B cell (primary cell): ENCODE data around the gene PARD3B. TPM values are rescaled to one million over a fixed set of nuclear protein-coding genes. Genes with fewer than 3 reads are reported as not detected.

Experiments
- ATAC-seq: fragments of 200-7000 bp; cut with Tn5 transposase; one replicate; pipeline ENCODE4 v1.10.0; 2021; ENCODE audit warnings: low read depth, mild to moderate bottlenecking, moderate number of reproducible peaks, moderate library complexity
- CTCF ChIA-PET: fragments of 350-600 bp; sonication (Branson Sonifier 250); formaldehyde crosslinking; loops from one replicate; lab custom pipeline; 2021; ENCODE audit warnings: antibody characterized with exemption, inconsistent platforms; lab: Charles Lee
- POLR2A ChIA-PET: fragments of 350-600 bp; sonication (Branson Sonifier 250); formaldehyde crosslinking; loops from one replicate; lab custom pipeline; 2021; ENCODE audit warnings: antibody characterized with exemption; lab: Charles Lee
- DNase-seq: peaks from one replicate; pipeline ENCODE4 v3.0.0; 2013
- H2AFZ ChIP-seq: 2 replicates; pipeline ENCODE4 v1.6.1; 2012; ENCODE audit warnings: mild to moderate bottlenecking, low read depth, low read length; ENCODE audit not compliant: insufficient read depth, poor library complexity, severe bottlenecking
- H3K27ac ChIP-seq, 2 donors: 1 replicate in 1 of 2; 2 replicates in 1 of 2; pipeline ENCODE4 v1.5.1; 2012 to 2013; ENCODE audit warnings: low read length in 2 of 2, mild to moderate bottlenecking in 2 of 2, moderate library complexity in 1 of 2
- H3K27me3 ChIP-seq, 4 experiments: fragments of 200-600 bp in 1 of 4; sonication (generic) in 1 of 4; replicated peaks in 1 of 4; 1 replicate in 2 of 4; 2 replicates in 2 of 4; pipeline versions ENCODE4 v1.6.1 to v1.7.0; 2013 to 2016; ENCODE audit warnings: low read length in 3 of 4, mild to moderate bottlenecking in 2 of 4, mixed read lengths in 1 of 4, moderate library complexity in 1 of 4; ENCODE audit not compliant: insufficient read depth in 4 of 4, control insufficient read depth in 3 of 4; ENCODE audit errors: control extremely low read depth in 1 of 4
- H3K36me3 ChIP-seq, 2 experiments: replicated peaks in 1 of 2; 1 replicate in 1 of 2; 2 replicates in 1 of 2; pipeline versions ENCODE4 v1.6.1 to v1.7.1; 2013; ENCODE audit warnings: low read length in 1 of 2; ENCODE audit not compliant: insufficient read depth in 2 of 2, control insufficient read depth in 1 of 2; ENCODE audit errors: control extremely low read depth in 1 of 2, extremely low read depth in 1 of 2
- H3K4me1 ChIP-seq, 2 donors: fragments of 200-600 bp in 1 of 2; sonication (generic) in 1 of 2; 1 replicate in 1 of 2; 2 replicates in 1 of 2; pipeline versions ENCODE4 v1.5.1 to v1.6.1; 2013 to 2017; ENCODE audit warnings: low read length in 2 of 2; ENCODE audit not compliant: control insufficient read depth in 2 of 2, insufficient read depth in 2 of 2
- H3K4me2 ChIP-seq: replicated peaks from 2 replicates; pipeline ENCODE3; 2012; ENCODE audit warnings: mild to moderate bottlenecking, low read depth, low read length; ENCODE audit not compliant: poor library complexity, severe bottlenecking
- H3K4me3 ChIP-seq, 5 experiments: fragments of 200-600 bp in 1 of 5; sonication (generic) in 1 of 5; 1 replicate in 3 of 5; 2 replicates in 2 of 5; pipeline versions ENCODE4 v1.5.1 to v1.7.0; 2011 to 2016; ENCODE audit warnings: low read length in 4 of 5, mild to moderate bottlenecking in 4 of 5, low read depth in 2 of 5, control low read depth in 1 of 5, moderate library complexity in 1 of 5; ENCODE audit not compliant: insufficient read depth in 1 of 5; ENCODE audit errors: control extremely low read depth in 1 of 5, extremely low read depth in 1 of 5
- H3K79me2 ChIP-seq: fragments of 200-600 bp; sonication (generic); one replicate; pipeline ENCODE4 v1.6.0; 2016; ENCODE audit warnings: low read length; ENCODE audit not compliant: control insufficient read depth, insufficient read depth
- H3K9ac ChIP-seq: fragments of 200-600 bp; sonication (generic); 2 replicates; pipeline ENCODE4 v1.6.1; 2017; ENCODE audit warnings: mild to moderate bottlenecking, low read length, moderate library complexity
- H3K9me3 ChIP-seq, 3 donors: one replicate each; pipeline versions ENCODE4 v1.6.1 to v1.7.1; 2013; ENCODE audit warnings: low read length in 2 of 3; ENCODE audit not compliant: control insufficient read depth in 2 of 3, insufficient read depth in 1 of 3; ENCODE audit errors: control extremely low read depth in 1 of 3
- H4K20me1 ChIP-seq: 2 replicates; pipeline ENCODE4 v1.6.0; 2012; ENCODE audit warnings: mild to moderate bottlenecking, low read length; ENCODE audit not compliant: insufficient read depth, control insufficient read depth, poor library complexity, severe bottlenecking
- H3K27ac Mint-ChIP-seq: one replicate; pipeline ENCODE4 v1.8.0; 2021; ENCODE audit warnings: mixed read lengths
- H3K27me3 Mint-ChIP-seq: one replicate; pipeline ENCODE4 v1.8.0; 2021; ENCODE audit warnings: mixed read lengths
- H3K4me1 Mint-ChIP-seq: one replicate; pipeline ENCODE4 v1.8.0; 2021; ENCODE audit warnings: mixed read lengths
- H3K4me3 Mint-ChIP-seq: one replicate; pipeline ENCODE4 v1.8.0; 2021; ENCODE audit warnings: mixed read lengths
- H3K9me3 Mint-ChIP-seq: one replicate; pipeline ENCODE4 v1.8.0; 2022; ENCODE audit warnings: mixed read lengths; ENCODE audit not compliant: insufficient read depth
- CTCF ChIP-seq: fragments of 200-600 bp; IDR thresholded peaks from one replicate; pipeline ENCODE4 v1.8.0; 2022; ENCODE audit warnings: antibody characterized with exemption, mild to moderate bottlenecking
- EZH2 ChIP-seq: IDR thresholded peaks from 2 replicates; pipeline ENCODE4 v1.6.1; 2012; ENCODE audit warnings: borderline replicate concordance, low read depth, mild to moderate bottlenecking, moderate library complexity, low read length; ENCODE audit not compliant: insufficient read depth, poor library complexity, severe bottlenecking
- WGBS: methylation state at CpG from one replicate; pipeline ENCODE4 v1.1.5; 2013; ENCODE audit warnings: missing lambda C conversion rate; ENCODE audit not compliant: insufficient coverage; 5-methylcytosine and 5-hydroxymethylcytosine counted together
- intact Hi-C: fragments of 100-400 bp; cut with micrococcal nuclease; formaldehyde crosslinking; loops from one replicate; pipeline ENCODE4 v1.10.0; 2022
- polyA plus RNA-seq: library from polyadenylated mRNA; depleted of rRNA; stranded (reverse); fragments of >200 nt; gene quantifications from 2 replicates; pipeline ENCODE4 v1.2.3, GENCODE V29; 2012
- total RNA-seq, 2 donors: library from RNA; stranded (reverse); fragments of 120-200 nt in 1 of 2; gene quantifications; 1 replicate in 1 of 2; 2 replicates in 1 of 2; pipeline versions ENCODE4 v1.2.3 to v1.2.4, GENCODE V29; 2013 to 2022

The PARD3B gene
- total and polyA plus RNA-seq, 2 donors (not counting 1 experiment from before 2014, with no cell fraction given): not detected

- no peaks in the 10 kb centered on the region for H3K4me1 ChIP-seq
- TF ChIP-seq CTCF: no peak
- TF ChIP-seq EZH2: no peak
- H3K4me2 ChIP-seq: no peak overlapping the region
- H3K9me3 ChIP-seq: no peaks in the 10 kb centered on the region
- DNase-seq: no peak
- ATAC-seq: no peak
- no peak overlapping the region for H3K4me3 ChIP-seq
- WGBS: 89% methylated on average over 3 of the region's 6 CpGs
- intact Hi-C loops: no loop called here
- H3K36me3 ChIP-seq: no peaks in the 10 kb centered on the region
- no peak overlapping the region for H2AFZ ChIP-seq
- no peaks in the 10 kb centered on the region for H3K9me3 Mint-ChIP-seq
- H3K27me3 Mint-ChIP-seq: peaks cover 3% of the 10 kb centered on the region
- H3K79me2 ChIP-seq: no peaks in the 10 kb centered on the region
- H3K27me3 ChIP-seq: no peaks in the 10 kb centered on the region
- H3K27ac Mint-ChIP-seq: no peak overlapping the region
- no peak overlapping the region for H3K9ac ChIP-seq
- H3K4me3 Mint-ChIP-seq: no peak overlapping the region
- H3K27ac ChIP-seq: no peak overlapping the region
- no peaks in the 10 kb centered on the region for H4K20me1 ChIP-seq
- ChIA-PET CTCF (no interaction called here), POLR2A (no interaction called here)
- H3K4me1 Mint-ChIP-seq: no peaks in the 10 kb centered on the region
These were observed 821.2 kb downstream of the PARD3B start for GRCh38 chr2:205366336-205367060.

- Mint-ChIP-seq H3K27me3 (no peaks in the 10 kb centered on the region), H3K27ac (no peak overlapping the region), H3K9me3 (no peaks in the 10 kb centered on the region), H3K4me3 (no peak overlapping the region), H3K4me1 (no peaks in the 10 kb centered on the region)
- Histone ChIP-seq H4K20me1 (no peaks in the 10 kb centered on the region), H2AFZ (no peak overlapping the region), H3K79me2 (no peaks in the 10 kb centered on the region), H3K4me3 (no peak overlapping the region), H3K9me3 (no peaks in the 10 kb centered on the region), H3K4me2 (no peak overlapping the region), H3K9ac (no peak overlapping the region), H3K4me1 (no peaks in the 10 kb centered on the region), H3K27me3 (no peaks in the 10 kb centered on the region), H3K36me3 (no peaks in the 10 kb centered on the region), H3K27ac (no peak overlapping the region)
- TF ChIP-seq CTCF: no peak
- TF ChIP-seq EZH2: no peak
- intact Hi-C loops: no loop called here
- ATAC-seq (no peak), DNase-seq (no peak)
- CTCF ChIA-PET: no interaction called here
- WGBS: no CpG with 5 or more reads among the region's 2 CpGs
- POLR2A ChIA-PET: no interaction called here
These were observed 822.2 kb downstream of the PARD3B start for GRCh38 chr2:205367331-205367935.
